Sigmoid colon (tissue), 7 donors: Measurements from ENCODE around the gene NCLN. TPM values are rescaled to one million over a fixed set of nuclear protein-coding genes. Genes with fewer than 3 reads are reported as not detected.
"Not testable (repeated sequence)": the region's sequence is repeated elsewhere in the genome, so short reads cannot be mapped to it uniquely, and the experiment has no call there.

ENCODE experiments used
- DNase-seq: peaks from one replicate; pipeline ENCODE4 v3.0.0-alpha.2; 2019
- H3K27ac ChIP-seq, 4 donors: fragments of 200-600 bp; sonication (generic); one replicate each; pipeline ENCODE4 v1.5.1; 2016 to 2019; ENCODE audit warnings: mild to moderate bottlenecking in 1 of 4
- H3K27me3 ChIP-seq, 3 donors: fragments of 200-600 bp; sonication (generic); one replicate each; pipeline ENCODE4 v1.5.1; 2019; ENCODE audit warnings: mild to moderate bottlenecking in 1 of 3
- H3K36me3 ChIP-seq, 4 donors: fragments of 200-600 bp; sonication (generic); one replicate each; pipeline ENCODE4 v1.5.1; 2016 to 2019
- H3K4me1 ChIP-seq, 4 donors: fragments of 200-600 bp; sonication (generic); one replicate each; pipeline ENCODE4 v1.5.1; 2017 to 2019
- H3K4me3 ChIP-seq, 4 donors: fragments of 200-600 bp; sonication (generic); one replicate each; pipeline ENCODE4 v1.5.1; 2017 to 2019; ENCODE audit warnings: mild to moderate bottlenecking in 2 of 4, moderate library complexity in 1 of 4
- H3K9me3 ChIP-seq, 4 donors: fragments of 200-600 bp in 3 of 4; sonication (generic) in 3 of 4; one replicate each; pipeline versions ENCODE4 v1.5.1 to v1.6.1; 2013 to 2019
- CTCF ChIP-seq, 4 experiments: fragments of 450-650 bp in 3 of 4; fragments of 200-600 bp in 1 of 4; IDR thresholded peaks; one replicate each; pipeline ENCODE4 v1.5.1; 2016 to 2019; ENCODE audit warnings: antibody characterized with exemption in 4 of 4, mild to moderate bottlenecking in 3 of 4, moderate library complexity in 2 of 4
- EP300 ChIP-seq, 4 donors: sonication (generic); formaldehyde crosslinking; IDR thresholded peaks; one replicate each; pipeline ENCODE4 v1.6.1; 2017; ENCODE audit warnings: antibody characterized with exemption in 4 of 4
- POLR2A ChIP-seq, 2 donors: fragments of 450-650 bp; IDR thresholded peaks; one replicate each; pipeline ENCODE4 v1.6.1; 2016; ENCODE audit warnings: antibody characterized with exemption in 2 of 2, mild to moderate bottlenecking in 2 of 2, moderate library complexity in 2 of 2
- POLR2AphosphoS5 ChIP-seq, 4 donors: sonication (generic); formaldehyde crosslinking; IDR thresholded peaks; one replicate each; pipeline ENCODE4 v1.6.1; 2017; ENCODE audit warnings: antibody characterized with exemption in 4 of 4
- WGBS, 2 donors: extraction: QIAGEN DNeasy Blood & Tissue Kit; methylation state at CpG; one replicate each; pipeline ENCODE4 v1.1.7; 2013; 5-methylcytosine and 5-hydroxymethylcytosine counted together
- intact Hi-C: fragments of 100-400 bp; cut with DNase I; formaldehyde crosslinking; loops from one replicate; pipeline ENCODE4 v1.15.1; 2023
- polyA plus RNA-seq, 3 donors: library from polyadenylated mRNA; stranded (reverse); fragments of 200-250 nt; gene quantifications; one replicate each; pipeline ENCODE4 v1.2.3, GENCODE V29; 2013
- total RNA-seq, 4 donors: library from RNA; depleted of rRNA; stranded (reverse); fragments of >200 nt; gene quantifications; one replicate each; pipeline ENCODE4 v1.1.0, GENCODE V29; 2016
- donor health status: healthy with polysubstance abuse.
- donor health status: Bipolar disorder and iron deficiency.
- donor health status: healthy.

NCLN gene
- total and polyA plus RNA-seq, 7 donors: 12.2 to 94.7 (median 16.1) TPM

- Histone ChIP-seq H3K27ac (no peak overlapping the region), H3K4me1 (no peaks in the 10 kb centered on the region), H3K27me3 (peaks cover 0 to 32% (median 13%) of the 10 kb centered on the region in 3 donors), H3K4me3 (no peak overlapping the region), H3K9me3 (no peaks in the 10 kb centered on the region), H3K36me3 (no peaks in the 10 kb centered on the region)
- DNase-seq: no peak
- no peak for TF ChIP-seq EP300 (IDR thresholded peaks at IDR 0.05)
- no peak for TF ChIP-seq CTCF (IDR thresholded peaks at IDR 0.05)
- no peak for TF ChIP-seq POLR2AphosphoS5 (IDR thresholded peaks at IDR 0.05)
- TF ChIP-seq POLR2A (IDR thresholded peaks at IDR 0.05): no peak
- 58 to 75% methylated on average over 4 of the region's 4 CpGs for WGBS, 2 donors
- intact Hi-C loops: no loop called here
These were observed 47.4 kb downstream of the NCLN start for GRCh38 chr19:3233116-3233515.

GRCh38 chr19:3233831-3234230 lies 48.1 kb downstream of the NCLN start:
- Histone ChIP-seq H3K9me3 (peaks cover 0 to 3% (median 0%) of the 10 kb centered on the region in 4 donors), H3K36me3 (no peaks in the 10 kb centered on the region), H3K4me1 (no peaks in the 10 kb centered on the region), H3K27me3 (peaks cover 0 to 25% (median 6%) of the 10 kb centered on the region in 3 donors), H3K4me3 (no peak overlapping the region), H3K27ac (no peak overlapping the region)
- no peak for TF ChIP-seq CTCF (IDR thresholded peaks at IDR 0.05)
- TF ChIP-seq POLR2A (IDR thresholded peaks at IDR 0.05): no peak
- no peak for TF ChIP-seq POLR2AphosphoS5 (IDR thresholded peaks at IDR 0.05)
- intact Hi-C loops: no loop called here
- 65 to 71% methylated on average over 4 of the region's 4 CpGs for WGBS, 2 donors
- DNase-seq: no peak

- intact Hi-C loops: no loop called here
- H3K36me3 ChIP-seq: no peaks in the 10 kb centered on the region
- no peak overlapping the region for H3K27ac ChIP-seq
- no peak for TF ChIP-seq POLR2A (IDR thresholded peaks at IDR 0.05)
- no peak for TF ChIP-seq POLR2AphosphoS5 (IDR thresholded peaks at IDR 0.05)
- no peak for TF ChIP-seq CTCF (IDR thresholded peaks at IDR 0.05)
- no peak for TF ChIP-seq EP300 (IDR thresholded peaks at IDR 0.05)
- H3K4me3 ChIP-seq: no peak overlapping the region
- WGBS, 2 donors: 50 to 61% methylated on average over 9 of the region's 9 CpGs
- peaks cover 0 to 15% (median 0%) of the 10 kb centered on the region in 3 donors for H3K27me3 ChIP-seq
- no peaks in the 10 kb centered on the region for H3K4me1 ChIP-seq
- DNase-seq: no peak
- H3K9me3 ChIP-seq: peaks cover 0 to 3% (median 0%) of the 10 kb centered on the region in 4 donors
These were observed 49.1 kb downstream of the NCLN start for GRCh38 chr19:3234800-3235199.

GRCh38 chr19:3235604-3236003 lies 49.9 kb downstream of the NCLN start:
- H3K4me1 ChIP-seq, H3K4me3 ChIP-seq, DNase-seq, H3K9me3 ChIP-seq, intact Hi-C loops, H3K36me3 ChIP-seq, H3K27ac ChIP-seq: not testable (repeated sequence)
- peaks cover 0 to 11% (median 0%) of the 10 kb centered on the region in 3 donors for H3K27me3 ChIP-seq
- 84 to 89% methylated on average over 2 of the region's 2 CpGs for WGBS, 2 donors

GRCh38 chr19:3236272-3236671 lies 50.5 kb downstream of the NCLN start:
- intact Hi-C loops: no loop called here
- H3K4me3 ChIP-seq: no peak overlapping the region
- DNase-seq: no peak
- H3K27me3 ChIP-seq: peaks cover 0 to 11% (median 0%) of the 10 kb centered on the region in 3 donors
- no peaks in the 10 kb centered on the region for H3K4me1 ChIP-seq
- 62 to 73% methylated on average over 4 of the region's 4 CpGs for WGBS, 2 donors
- no peaks in the 10 kb centered on the region for H3K36me3 ChIP-seq
- H3K9me3 ChIP-seq: peaks cover 0 to 3% (median 0%) of the 10 kb centered on the region in 4 donors
- TF ChIP-seq CTCF (IDR thresholded peaks at IDR 0.05): no peak
- no peak for TF ChIP-seq POLR2A (IDR thresholded peaks at IDR 0.05)
- TF ChIP-seq POLR2AphosphoS5 (IDR thresholded peaks at IDR 0.05): no peak
- no peak for TF ChIP-seq EP300 (IDR thresholded peaks at IDR 0.05)
- H3K27ac ChIP-seq: no peak overlapping the region
